B cell (primary cell): ENCODE results near the gene TRERF1.

Experiments used
- EZH2 ChIP-seq: IDR thresholded peaks from 2 replicates; pipeline ENCODE4 v1.6.1; 2012; ENCODE audit warnings: borderline replicate concordance, low read depth, mild to moderate bottlenecking, moderate library complexity, low read length; ENCODE audit not compliant: insufficient read depth, poor library complexity, severe bottlenecking
- TF ChIP-seq, protein P1 (sequence below): fragments of 200-600 bp; IDR thresholded peaks from one replicate; pipeline ENCODE4 v1.8.0; 2022; ENCODE audit warnings: antibody characterized with exemption, mild to moderate bottlenecking

GRCh38 chr6:42249279-42249678, 202.4 kb downstream of the TRERF1 start:
- TF ChIP-seq EZH2 = no peak
- TF ChIP-seq, protein P1, sequence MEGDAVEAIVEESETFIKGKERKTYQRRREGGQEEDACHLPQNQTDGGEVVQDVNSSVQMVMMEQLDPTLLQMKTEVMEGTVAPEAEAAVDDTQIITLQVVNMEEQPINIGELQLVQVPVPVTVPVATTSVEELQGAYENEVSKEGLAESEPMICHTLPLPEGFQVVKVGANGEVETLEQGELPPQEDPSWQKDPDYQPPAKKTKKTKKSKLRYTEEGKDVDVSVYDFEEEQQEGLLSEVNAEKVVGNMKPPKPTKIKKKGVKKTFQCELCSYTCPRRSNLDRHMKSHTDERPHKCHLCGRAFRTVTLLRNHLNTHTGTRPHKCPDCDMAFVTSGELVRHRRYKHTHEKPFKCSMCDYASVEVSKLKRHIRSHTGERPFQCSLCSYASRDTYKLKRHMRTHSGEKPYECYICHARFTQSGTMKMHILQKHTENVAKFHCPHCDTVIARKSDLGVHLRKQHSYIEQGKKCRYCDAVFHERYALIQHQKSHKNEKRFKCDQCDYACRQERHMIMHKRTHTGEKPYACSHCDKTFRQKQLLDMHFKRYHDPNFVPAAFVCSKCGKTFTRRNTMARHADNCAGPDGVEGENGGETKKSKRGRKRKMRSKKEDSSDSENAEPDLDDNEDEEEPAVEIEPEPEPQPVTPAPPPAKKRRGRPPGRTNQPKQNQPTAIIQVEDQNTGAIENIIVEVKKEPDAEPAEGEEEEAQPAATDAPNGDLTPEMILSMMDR = no peak
